ENCODE results near the gene SEMA6B.

- TF ChIP-seq CTCF (IDR thresholded peaks at IDR 0.05; ENCODE audit: extremely low read depth in 1 of 2, insufficient read depth in 1 of 2, low read depth in 1 of 2, low read length in 2 of 2): no peak
- no peak for TF ChIP-seq EZH2 (IDR thresholded peaks at IDR 0.05; ENCODE audit: borderline replicate concordance, low read depth, low read length, severe bottlenecking)
- TF ChIP-seq JUN (IDR thresholded peaks at IDR 0.05; ENCODE audit: borderline replicate concordance, insufficient read depth, insufficient read length, low read depth): no peak
- TF ChIP-seq FOS (IDR thresholded peaks at IDR 0.05; ENCODE audit: borderline replicate concordance, insufficient read depth, low read length): no peak
- no peak for TF ChIP-seq POLR2AphosphoS5 (IDR thresholded peaks at IDR 0.05; ENCODE audit: insufficient read depth, low read depth, low read length)
- no peak for TF ChIP-seq POLR2A (IDR thresholded peaks at IDR 0.05; ENCODE audit: low read depth, low read length)
- TF ChIP-seq MYC (IDR thresholded peaks at IDR 0.05; ENCODE audit: low read depth, low read length): no peak
- no peak for TF ChIP-seq MAX (IDR thresholded peaks at IDR 0.05; ENCODE audit: insufficient read depth, insufficient read length)
Measured at GRCh38 chr19:4597975-4598671, 38.6 kb upstream of the SEMA6B start.

Measured in endothelial cell of umbilical vein (primary cell).